Measurements from ENCODE around the gene CMSS1.

- TF ChIP-seq CTCF (IDR thresholded peaks at IDR 0.05) (no peak), POLR2A (IDR thresholded peaks at IDR 0.05) (no peak)
Observed at GRCh38 chr3:100059472-100059871, 241.8 kb downstream of the CMSS1 start.
